ENCODE measurements around the gene PAQR7.

GRCh38 chr1:25825605-25826004, 49.9 kb downstream of the PAQR7 start:
- TF ChIP-seq POLR2A (IDR thresholded peaks at IDR 0.05), result no peak
- TF ChIP-seq CTCF (IDR thresholded peaks at IDR 0.05), result no peak
